Tibial nerve (tissue), 4 donors: ENCODE measurements around the gene GNG14.

Experiments
- CTCF ChIP-seq, 5 experiments: fragments of 200-600 bp in 3 of 5; fragments of 450-650 bp in 2 of 5; sonication (generic) in 3 of 5; IDR thresholded peaks; one replicate each; pipeline ENCODE4 v1.5.1; 2016 to 2019; ENCODE audit warnings: antibody characterized with exemption in 5 of 5, mild to moderate bottlenecking in 3 of 5, moderate library complexity in 2 of 5
- EP300 ChIP-seq, 2 donors: sonication (generic); formaldehyde crosslinking; IDR thresholded peaks; one replicate each; pipeline ENCODE4 v1.6.1; 2017; ENCODE audit warnings: antibody characterized with exemption in 2 of 2, mild to moderate bottlenecking in 1 of 2
- POLR2A ChIP-seq, 2 donors: fragments of 450-650 bp; IDR thresholded peaks; one replicate each; pipeline ENCODE4 v1.6.1; 2017; ENCODE audit warnings: antibody characterized with exemption in 2 of 2, mild to moderate bottlenecking in 2 of 2, moderate library complexity in 2 of 2

GRCh38 chr19:12698138-12698537 is 10.3 kb downstream of the GNG14 start:
- TF ChIP-seq EP300 (IDR thresholded peaks at IDR 0.05), result no peak
- no peak for TF ChIP-seq CTCF (IDR thresholded peaks at IDR 0.05)
- no peak for TF ChIP-seq POLR2A (IDR thresholded peaks at IDR 0.05)
